GM23338 (cell line): ENCODE measurements around the gene DDX56. TPM values are rescaled to one million over a fixed set of nuclear protein-coding genes. Genes with fewer than 3 reads are reported as not detected.
A peak's percentile ranks its signal among the peaks of the same experiment; 100 is the strongest.

ENCODE experiments used
- ATAC-seq: fragments of 200-7000 bp; cut with Tn5 transposase; 3 replicates; pipeline ENCODE4 v1.9.1; 2020
- DNase-seq: peaks from one replicate; pipeline ENCODE4 v3.0.0-alpha.2; 2015; ENCODE audit warnings: low spot score
- H2AFZ ChIP-seq: fragments of 200-600 bp; sonication (generic); 2 replicates; pipeline ENCODE4 v1.8.0; 2016; ENCODE audit warnings: antibody characterized with exemption, mild to moderate bottlenecking, moderate library complexity
- H3F3A ChIP-seq: fragments of 200-600 bp; sonication (generic); replicated peaks from 2 replicates; pipeline ENCODE4 v1.8.0; 2017; ENCODE audit warnings: antibody characterized with exemption, mixed run types, low read depth
- H3K27ac ChIP-seq: fragments of 200-600 bp; sonication (generic); 2 replicates; pipeline ENCODE4 v1.6.1; 2016; ENCODE audit warnings: low read depth
- H3K27me3 ChIP-seq: fragments of 200-600 bp; sonication (generic); 2 replicates; pipeline ENCODE4 v1.8.0; 2016; ENCODE audit warnings: mild to moderate bottlenecking, mixed run types, moderate library complexity; ENCODE audit not compliant: insufficient read depth
- H3K36me3 ChIP-seq: fragments of 200-600 bp; sonication (generic); 2 replicates; pipeline ENCODE4 v1.8.0; 2016; ENCODE audit warnings: mild to moderate bottlenecking; ENCODE audit not compliant: insufficient read depth
- H3K4me1 ChIP-seq: fragments of 200-600 bp; sonication (generic); 2 replicates; pipeline ENCODE4 v1.8.0; 2016; ENCODE audit warnings: mild to moderate bottlenecking, moderate library complexity; ENCODE audit not compliant: insufficient read depth
- H3K4me2 ChIP-seq: fragments of 200-600 bp; sonication (generic); 2 replicates; pipeline ENCODE4 v1.7.1; 2017; ENCODE audit warnings: mixed run types
- H3K4me3 ChIP-seq: fragments of 200-600 bp; sonication (generic); 2 replicates; pipeline ENCODE4 v1.6.1; 2016; ENCODE audit warnings: mixed run types
- H3K79me2 ChIP-seq: fragments of 200-600 bp; sonication (generic); replicated peaks from 2 replicates; pipeline ENCODE4 v1.8.0; 2017; ENCODE audit warnings: mild to moderate bottlenecking; ENCODE audit not compliant: insufficient read depth
- H3K9me2 ChIP-seq: fragments of 200-600 bp; sonication (generic); 2 replicates; pipeline ENCODE4 v1.8.0; 2017; ENCODE audit not compliant: insufficient read depth
- H4K20me1 ChIP-seq: fragments of 200-600 bp; sonication (generic); replicated peaks from 2 replicates; pipeline ENCODE4 v1.8.0; 2017; ENCODE audit warnings: mild to moderate bottlenecking; ENCODE audit not compliant: insufficient read depth
- H3K27ac Mint-ChIP-seq: 2 replicates; pipeline ENCODE4 v1.8.0; 2020; ENCODE audit warnings: inconsistent platforms, mild to moderate bottlenecking, moderate library complexity, mixed read lengths
- H3K27me3 Mint-ChIP-seq: 3 replicates; pipeline ENCODE4 v1.8.0; 2022; ENCODE audit warnings: low read depth, mild to moderate bottlenecking, moderate library complexity, mixed read lengths, inconsistent platforms; ENCODE audit not compliant: insufficient read depth, poor library complexity
- H3K36me3 Mint-ChIP-seq: 3 replicates; pipeline ENCODE4 v1.8.0; 2021; ENCODE audit warnings: low read depth, mild to moderate bottlenecking, inconsistent platforms, moderate library complexity, mixed read lengths
- H3K4me1 Mint-ChIP-seq: 3 replicates; pipeline ENCODE4 v1.8.0; 2020; ENCODE audit warnings: mild to moderate bottlenecking, inconsistent platforms, mixed read lengths
- H3K4me3 Mint-ChIP-seq: 3 replicates; pipeline ENCODE4 v1.8.0; 2021; ENCODE audit warnings: moderate library complexity, mild to moderate bottlenecking, inconsistent platforms, mixed read lengths
- H3K9me3 Mint-ChIP-seq: 3 replicates; pipeline ENCODE4 v1.8.0; 2020; ENCODE audit warnings: moderate library complexity, mild to moderate bottlenecking, inconsistent platforms, mixed read lengths
- ZNF114 ChIP-seq: fragments of 250-450 bp; sonication (Bioruptor Pico); IDR thresholded peaks from 2 replicates; pipeline ENCODE4 v1.5.0; 2020; ENCODE audit warnings: mild to moderate bottlenecking, moderate library complexity
- polyA plus RNA-seq: library from polyadenylated mRNA; unstranded; fragments of >200 nt; fragmentation: Nextera tagmentation; extraction: Ambion mirVana; gene quantifications from 2 replicates; pipeline ENCODE4 v1.2.1, GENCODE V29; 2016
- total RNA-seq: library from RNA; depleted of rRNA; stranded (reverse); fragments of >200 nt; shearing (Covaris generic); gene quantifications from 2 replicates; pipeline ENCODE4 v1.2.3, GENCODE V29; 2014
- TF ChIP-seq, protein P1 (sequence below): IDR thresholded peaks from 2 replicates; pipeline ENCODE4 v1.6.1; 2016; ENCODE audit warnings: antibody characterized with exemption
- TF ChIP-seq, protein P2 (sequence below), 2 experiments: fragments of 200-600 bp in 1 of 2; sonication (generic) in 1 of 2; conservative IDR thresholded peaks; 2 replicates each; pipeline versions ENCODE4 v1.5.1 to v1.6.1; 2016 to 2017; ENCODE audit warnings: antibody characterized with exemption in 2 of 2, low read depth in 2 of 2, mild to moderate bottlenecking in 2 of 2, moderate library complexity in 1 of 2

DDX56 gene
- total and polyA plus RNA-seq, 2 experiments from 2014 or later: 44.1 to 72.3 TPM

DNA sequence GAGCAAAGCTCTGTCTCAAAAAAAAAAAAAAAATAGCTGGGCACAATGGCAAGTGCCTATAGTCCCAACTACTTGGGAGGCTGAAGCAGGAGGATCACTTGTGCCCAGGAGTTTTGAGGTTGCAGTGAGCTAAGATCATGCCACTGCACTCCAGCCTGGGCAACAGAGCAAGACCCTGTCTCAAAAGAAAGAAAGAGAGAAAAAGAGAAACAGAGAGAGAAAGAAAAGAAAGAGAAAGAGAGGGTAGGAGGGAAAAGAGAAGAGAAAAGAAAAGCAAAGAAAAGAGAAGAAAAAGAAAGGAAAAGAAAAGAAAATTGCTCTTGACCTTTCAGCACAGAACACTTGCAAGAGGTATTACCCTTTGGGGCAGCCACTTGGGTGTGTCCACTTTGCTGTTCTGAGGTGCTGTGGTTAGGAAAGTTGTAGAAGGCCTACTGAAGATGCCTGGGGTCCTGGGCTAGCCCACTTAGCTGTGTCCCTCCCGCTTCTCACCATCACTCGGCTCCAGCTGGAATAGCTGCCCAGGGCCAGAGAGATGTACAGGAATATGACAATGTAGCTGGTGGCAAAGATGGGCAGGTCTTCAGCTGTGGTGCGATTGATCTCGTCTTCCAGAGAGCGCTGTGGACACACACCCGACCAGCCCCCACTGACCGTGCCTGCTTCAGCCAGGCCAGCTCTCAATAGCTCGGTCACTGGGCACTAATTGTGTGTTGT lies 38.2 kb downstream of the DDX56 start:
- no peaks in the 10 kb centered on the region for H3K79me2 ChIP-seq
- DNase-seq (no peak), ATAC-seq (no peak)
- H3K9me3 Mint-ChIP-seq: no peaks in the 10 kb centered on the region
- no peak overlapping the region for H3K4me2 ChIP-seq
- H3K36me3 ChIP-seq: no peaks in the 10 kb centered on the region
- H3K4me3 ChIP-seq: no peak overlapping the region
- no peaks in the 10 kb centered on the region for H3F3A ChIP-seq
- no peaks in the 10 kb centered on the region for H3K9me2 ChIP-seq
- H3K27ac ChIP-seq: no peak overlapping the region
- TF ChIP-seq, protein P1, sequence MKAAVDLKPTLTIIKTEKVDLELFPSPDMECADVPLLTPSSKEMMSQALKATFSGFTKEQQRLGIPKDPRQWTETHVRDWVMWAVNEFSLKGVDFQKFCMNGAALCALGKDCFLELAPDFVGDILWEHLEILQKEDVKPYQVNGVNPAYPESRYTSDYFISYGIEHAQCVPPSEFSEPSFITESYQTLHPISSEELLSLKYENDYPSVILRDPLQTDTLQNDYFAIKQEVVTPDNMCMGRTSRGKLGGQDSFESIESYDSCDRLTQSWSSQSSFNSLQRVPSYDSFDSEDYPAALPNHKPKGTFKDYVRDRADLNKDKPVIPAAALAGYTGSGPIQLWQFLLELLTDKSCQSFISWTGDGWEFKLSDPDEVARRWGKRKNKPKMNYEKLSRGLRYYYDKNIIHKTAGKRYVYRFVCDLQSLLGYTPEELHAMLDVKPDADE: no peak
- TF ChIP-seq, protein P2, sequence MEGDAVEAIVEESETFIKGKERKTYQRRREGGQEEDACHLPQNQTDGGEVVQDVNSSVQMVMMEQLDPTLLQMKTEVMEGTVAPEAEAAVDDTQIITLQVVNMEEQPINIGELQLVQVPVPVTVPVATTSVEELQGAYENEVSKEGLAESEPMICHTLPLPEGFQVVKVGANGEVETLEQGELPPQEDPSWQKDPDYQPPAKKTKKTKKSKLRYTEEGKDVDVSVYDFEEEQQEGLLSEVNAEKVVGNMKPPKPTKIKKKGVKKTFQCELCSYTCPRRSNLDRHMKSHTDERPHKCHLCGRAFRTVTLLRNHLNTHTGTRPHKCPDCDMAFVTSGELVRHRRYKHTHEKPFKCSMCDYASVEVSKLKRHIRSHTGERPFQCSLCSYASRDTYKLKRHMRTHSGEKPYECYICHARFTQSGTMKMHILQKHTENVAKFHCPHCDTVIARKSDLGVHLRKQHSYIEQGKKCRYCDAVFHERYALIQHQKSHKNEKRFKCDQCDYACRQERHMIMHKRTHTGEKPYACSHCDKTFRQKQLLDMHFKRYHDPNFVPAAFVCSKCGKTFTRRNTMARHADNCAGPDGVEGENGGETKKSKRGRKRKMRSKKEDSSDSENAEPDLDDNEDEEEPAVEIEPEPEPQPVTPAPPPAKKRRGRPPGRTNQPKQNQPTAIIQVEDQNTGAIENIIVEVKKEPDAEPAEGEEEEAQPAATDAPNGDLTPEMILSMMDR (conservative IDR thresholded peaks at IDR 0.05; ENCODE audit: low read depth in 2 of 2): no peak
- no peak overlapping the region for H2AFZ ChIP-seq
- H3K4me1 Mint-ChIP-seq: no peaks in the 10 kb centered on the region; the same call in 2 of the 3 replicates
- no peaks in the 10 kb centered on the region for H3K4me1 ChIP-seq
- H3K27ac Mint-ChIP-seq: no peak overlapping the region
- H3K27me3 Mint-ChIP-seq: peaks cover 15% of the 10 kb centered on the region
- H4K20me1 ChIP-seq: no peaks in the 10 kb centered on the region
- no peak overlapping the region for H3K4me3 Mint-ChIP-seq
- no peaks in the 10 kb centered on the region for H3K27me3 ChIP-seq
- no peaks in the 10 kb centered on the region; the same call in 2 of the 3 replicates for H3K36me3 Mint-ChIP-seq

DNA sequence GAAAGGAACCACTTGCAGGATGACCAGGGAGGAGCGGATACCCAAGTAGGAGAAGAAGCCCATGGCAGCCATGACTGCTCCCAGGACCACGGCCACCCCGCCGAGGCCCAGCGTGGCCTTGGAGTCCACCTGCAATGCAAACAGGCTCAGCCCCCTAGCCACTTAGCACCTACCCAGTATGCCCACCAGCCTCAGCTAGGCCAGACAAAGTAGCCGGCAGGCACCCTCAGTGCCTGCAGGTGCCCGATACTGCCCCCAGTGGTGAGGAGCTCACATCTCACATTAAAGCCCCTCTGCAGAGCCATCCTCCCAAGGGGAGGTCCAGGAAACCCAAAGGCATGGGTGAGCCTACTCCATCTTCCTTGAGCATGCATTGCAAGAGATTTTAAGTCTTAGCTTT lies 39.2 kb downstream of the DDX56 start:
- Mint-ChIP-seq H3K27ac (no peak overlapping the region), H3K36me3 (no peaks in the 10 kb centered on the region; the same call in 2 of the 3 replicates), H3K4me3 (no peak overlapping the region), H3K9me3 (no peaks in the 10 kb centered on the region; the same call in 2 of the 3 replicates), H3K4me1 (no peaks in the 10 kb centered on the region; the same call in 2 of the 3 replicates), H3K27me3 (peaks cover 15% of the 10 kb centered on the region)
- DNase-seq (peak; percentile 86), ATAC-seq (peak; percentile 98)
- TF ChIP-seq, protein P1: no peak
- no peak for TF ChIP-seq ZNF114
- TF ChIP-seq, protein P2 (conservative IDR thresholded peaks at IDR 0.05; ENCODE audit: low read depth in 2 of 2): peak; percentile 84 to 85
- Histone ChIP-seq H3K27ac (no peak overlapping the region), H3K4me1 (no peaks in the 10 kb centered on the region), H3K36me3 (no peaks in the 10 kb centered on the region), H3K27me3 (no peaks in the 10 kb centered on the region), H2AFZ (peak overlapping the region; percentile 94), H3F3A (no peaks in the 10 kb centered on the region), H3K79me2 (no peaks in the 10 kb centered on the region), H3K9me2 (no peaks in the 10 kb centered on the region), H3K4me3 (no peak overlapping the region), H3K4me2 (no peak overlapping the region), H4K20me1 (no peaks in the 10 kb centered on the region)
